Breast epithelium (tissue), 4 donors: ENCODE data around the gene SLC16A9. TPM values are rescaled to one million over a fixed set of nuclear protein-coding genes. Genes with fewer than 3 reads are reported as not detected.
"Not testable (repeated sequence)": the region's sequence is repeated elsewhere in the genome, so short reads cannot be mapped to it uniquely, and the experiment has no call there.

Source experiments
- DNase-seq, 2 donors: peaks; one replicate each; pipeline ENCODE4 v3.0.0-alpha.2; 2019; ENCODE audit warnings: low spot score in 2 of 2
- H3K27ac ChIP-seq, 2 donors: fragments of 200-600 bp; sonication (generic) in 1 of 2; one replicate each; pipeline ENCODE4 v1.5.1; 2016 to 2019; ENCODE audit warnings: mild to moderate bottlenecking in 1 of 2
- H3K27me3 ChIP-seq, 2 donors: fragments of 200-600 bp; sonication (generic) in 1 of 2; one replicate each; pipeline versions ENCODE4 v1.5.1 to v1.6.0; 2017 to 2019; ENCODE audit warnings: control low read depth in 1 of 2, mild to moderate bottlenecking in 1 of 2
- H3K36me3 ChIP-seq: fragments of 200-600 bp; one replicate; pipeline ENCODE4 v1.5.1; 2019
- H3K4me1 ChIP-seq, 2 donors: fragments of 200-600 bp; sonication (generic); one replicate each; pipeline ENCODE4 v1.5.1; 2016 to 2019; ENCODE audit warnings: control low read depth in 1 of 2
- H3K4me3 ChIP-seq, 3 donors: fragments of 200-600 bp; sonication (generic); 1 replicate in 2 of 3; 2 replicates in 1 of 3; pipeline ENCODE4 v1.5.1; 2016 to 2019; ENCODE audit warnings: mild to moderate bottlenecking in 3 of 3, moderate library complexity in 2 of 3
- H3K9me3 ChIP-seq, 2 donors: fragments of 200-600 bp; sonication (generic) in 1 of 2; one replicate each; pipeline ENCODE4 v1.5.1; 2016 to 2019; ENCODE audit warnings: control low read depth in 1 of 2
- CTCF ChIP-seq, 3 donors: fragments of 450-650 bp; IDR thresholded peaks; one replicate each; pipeline ENCODE4 v1.5.1; 2016 to 2017; ENCODE audit warnings: antibody characterized with exemption in 3 of 3, mild to moderate bottlenecking in 3 of 3, moderate library complexity in 3 of 3
- POLR2A ChIP-seq: fragments of 450-650 bp; IDR thresholded peaks from one replicate; pipeline ENCODE4 v1.6.1; 2016; ENCODE audit warnings: antibody characterized with exemption, mild to moderate bottlenecking, moderate library complexity
- POLR2AphosphoS5 ChIP-seq, 3 donors: sonication (generic); formaldehyde crosslinking; IDR thresholded peaks; one replicate each; pipeline ENCODE4 v1.6.1; 2017; ENCODE audit warnings: antibody characterized with exemption in 3 of 3
- intact Hi-C: fragments of 100-400 bp; cut with DNase I; formaldehyde crosslinking; loops from one replicate; pipeline ENCODE4 v1.15.1; 2023; ENCODE audit warnings: low total_unique reads
- total RNA-seq, 3 donors: library from RNA; depleted of rRNA; stranded (reverse); fragments of >200 nt; gene quantifications; one replicate each; pipeline ENCODE4 v1.1.0, GENCODE V29; 2016

The SLC16A9 gene
- total RNA-seq, 3 donors from 2014 or later = 0.32 to 1.2 (median 0.33) TPM

GRCh38 chr10:59674215-59674836, 35.3 kb downstream of the SLC16A9 start:
- intact Hi-C loops = no loop called here
- H3K27ac ChIP-seq = no peak overlapping the region

GRCh38 chr10:59672150-59672875, 37.3 kb downstream of the SLC16A9 start:
- Histone ChIP-seq H3K4me1 (no peaks in the 10 kb centered on the region), H3K4me3 (no peak overlapping the region), H3K9me3 (no peaks in the 10 kb centered on the region), H3K36me3 (no peaks in the 10 kb centered on the region), H3K27me3 (no peaks in the 10 kb centered on the region), H3K27ac (no peak overlapping the region)
- intact Hi-C loops = no loop called here
- TF ChIP-seq CTCF (IDR thresholded peaks at IDR 0.05) (no peak), POLR2AphosphoS5 (IDR thresholded peaks at IDR 0.05) (no peak), POLR2A (no peak)
- DNase-seq = no peak

More at GRCh38 chr10:59674215-59674836, 35.3 kb downstream of the SLC16A9 start:
- Histone ChIP-seq H3K9me3 (no peaks in the 10 kb centered on the region), H3K4me1 (no peaks in the 10 kb centered on the region), H3K4me3 (no peak overlapping the region), H3K27me3 (no peaks in the 10 kb centered on the region), H3K36me3 (no peaks in the 10 kb centered on the region)
- TF ChIP-seq POLR2A (no peak), CTCF (IDR thresholded peaks at IDR 0.05) (no peak), POLR2AphosphoS5 (IDR thresholded peaks at IDR 0.05) (no peak)
- no peak for DNase-seq

- Histone ChIP-seq H3K4me1 (no peaks in the 10 kb centered on the region), H3K27ac (no peak overlapping the region), H3K9me3 (no peaks in the 10 kb centered on the region), H3K36me3 (no peaks in the 10 kb centered on the region), H3K27me3 (no peaks in the 10 kb centered on the region), H3K4me3 (no peak overlapping the region)
- DNase-seq = no peak
- intact Hi-C loops = no loop called here
- TF ChIP-seq CTCF (IDR thresholded peaks at IDR 0.05) (no peak), POLR2AphosphoS5 (IDR thresholded peaks at IDR 0.05) (no peak), POLR2A (no peak)
Measured at GRCh38 chr10:59670269-59670668, 39.4 kb downstream of the SLC16A9 start.

GRCh38 chr10:59668096-59668495, 41.6 kb downstream of the SLC16A9 start:
- intact Hi-C loops = loop anchor here (5.0 kb wide), 1 partner anchor 194 kb away; no protein-coding TSS in a partner anchor
- H3K27me3 ChIP-seq = no peaks in the 10 kb centered on the region
- H3K27ac ChIP-seq = no peak overlapping the region
- no peaks in the 10 kb centered on the region for H3K9me3 ChIP-seq
- no peak for DNase-seq
- TF ChIP-seq POLR2AphosphoS5 (IDR thresholded peaks at IDR 0.05) = no peak
- no peak for TF ChIP-seq CTCF (IDR thresholded peaks at IDR 0.05)
- TF ChIP-seq POLR2A = no peak
- no peak overlapping the region for H3K4me3 ChIP-seq
- H3K4me1 ChIP-seq = no peaks in the 10 kb centered on the region
- no peaks in the 10 kb centered on the region for H3K36me3 ChIP-seq

- intact Hi-C loops = loop anchor here (5.0 kb wide), 1 partner anchor 196 kb away; no protein-coding TSS in a partner anchor
- Histone ChIP-seq H3K36me3 (no peaks in the 10 kb centered on the region), H3K4me3 (no peak overlapping the region), H3K27ac (no peak overlapping the region), H3K4me1 (no peaks in the 10 kb centered on the region), H3K27me3 (no peaks in the 10 kb centered on the region), H3K9me3 (no peaks in the 10 kb centered on the region)
- TF ChIP-seq POLR2A (no peak), CTCF (IDR thresholded peaks at IDR 0.05) (no peak), POLR2AphosphoS5 (IDR thresholded peaks at IDR 0.05) (no peak)
- DNase-seq = no peak
Measured at GRCh38 chr10:59666310-59666709, 43.3 kb downstream of the SLC16A9 start.

- DNase-seq, H3K27me3 ChIP-seq, intact Hi-C loops, H3K9me3 ChIP-seq, H3K36me3 ChIP-seq, H3K4me3 ChIP-seq, H3K27ac ChIP-seq, H3K4me1 ChIP-seq: not testable (repeated sequence)
Measured at GRCh38 chr10:59663213-59663612, 46.4 kb downstream of the SLC16A9 start.
